DMS114 treated with DMSO at 0.1 percent for 48 hours (cell line): ENCODE data around the gene SIRPB1.
"Not testable (repeated sequence)": the region's sequence is repeated elsewhere in the genome, so short reads cannot be mapped to it uniquely, and the experiment has no call there.

Experiments used
- DNase-seq: peaks from one replicate; lab custom pipeline; 2025; ENCODE audit not compliant: unreplicated experiment; lab: John Stamatoyannopoulos, UW

SIRPB1 gene

DNA sequence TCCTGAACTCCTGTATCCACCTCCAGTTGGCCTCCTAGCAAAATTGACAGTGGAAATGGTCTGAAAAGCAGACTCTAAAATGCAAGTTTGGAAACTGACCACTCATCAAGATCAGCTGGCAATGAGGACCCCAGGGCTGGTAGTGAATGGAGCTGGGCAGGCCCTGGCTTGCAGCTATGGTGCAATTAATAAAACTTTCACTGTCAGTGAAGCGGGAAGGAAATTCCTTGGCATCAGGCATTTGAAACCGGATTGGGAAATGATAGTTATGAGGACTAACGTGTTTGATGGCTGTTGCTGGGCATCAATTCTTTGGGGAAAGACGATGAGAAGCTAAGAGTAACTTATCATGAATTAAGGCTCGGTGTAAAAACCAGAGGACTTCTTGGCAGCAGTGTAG is 19.1 kb downstream of the SIRPB1 start:
- DNase-seq = no peak

GRCh38 chr20:1595333-1595732 is 24.5 kb downstream of the SIRPB1 start:
- DNase-seq = no peak

DNA sequence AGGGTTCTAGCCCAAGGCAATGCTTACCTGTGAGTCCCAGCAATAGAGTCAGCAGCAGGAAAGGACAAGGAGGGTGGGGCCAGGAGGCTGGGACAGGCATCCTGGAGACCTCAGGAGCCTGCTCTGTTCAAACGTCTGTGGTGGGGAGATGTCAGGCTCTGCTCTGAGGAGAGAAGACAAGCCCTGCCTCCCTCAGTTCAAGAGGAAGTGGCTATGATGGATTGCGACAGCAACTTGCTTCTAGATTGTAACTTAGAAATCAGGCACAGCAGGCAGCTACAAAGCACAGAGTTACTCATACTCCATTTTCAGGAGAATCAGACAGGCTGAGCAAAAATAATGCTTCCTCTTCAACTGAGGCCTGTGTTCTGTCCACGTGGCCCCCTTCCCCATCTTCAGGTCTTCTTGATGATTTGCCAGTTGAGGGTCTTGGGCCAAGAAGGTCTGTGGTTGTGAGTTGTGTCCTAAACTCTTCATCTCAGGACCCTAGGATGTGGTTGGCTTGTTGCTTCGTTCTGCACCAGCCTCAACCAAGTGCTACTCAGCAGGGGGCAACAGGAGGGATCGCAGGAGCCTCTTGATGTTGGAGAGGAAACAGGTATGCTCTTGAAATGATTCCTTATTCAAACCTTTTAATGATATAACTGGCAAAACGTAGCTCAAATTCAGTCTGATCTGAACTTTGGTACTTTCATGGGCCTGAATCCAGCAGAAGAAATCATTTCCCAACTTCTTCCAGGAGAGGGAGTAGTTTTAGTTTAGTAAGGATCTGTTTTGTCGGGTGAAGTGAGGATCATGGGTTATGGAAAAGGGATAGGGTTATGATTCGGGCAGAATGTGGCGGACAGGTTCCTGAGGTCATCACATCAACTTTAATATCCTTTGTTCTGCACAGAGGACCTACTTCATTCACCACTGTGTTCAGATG is 31.0 kb downstream of the SIRPB1 start:
- DNase-seq = no peak

DNA sequence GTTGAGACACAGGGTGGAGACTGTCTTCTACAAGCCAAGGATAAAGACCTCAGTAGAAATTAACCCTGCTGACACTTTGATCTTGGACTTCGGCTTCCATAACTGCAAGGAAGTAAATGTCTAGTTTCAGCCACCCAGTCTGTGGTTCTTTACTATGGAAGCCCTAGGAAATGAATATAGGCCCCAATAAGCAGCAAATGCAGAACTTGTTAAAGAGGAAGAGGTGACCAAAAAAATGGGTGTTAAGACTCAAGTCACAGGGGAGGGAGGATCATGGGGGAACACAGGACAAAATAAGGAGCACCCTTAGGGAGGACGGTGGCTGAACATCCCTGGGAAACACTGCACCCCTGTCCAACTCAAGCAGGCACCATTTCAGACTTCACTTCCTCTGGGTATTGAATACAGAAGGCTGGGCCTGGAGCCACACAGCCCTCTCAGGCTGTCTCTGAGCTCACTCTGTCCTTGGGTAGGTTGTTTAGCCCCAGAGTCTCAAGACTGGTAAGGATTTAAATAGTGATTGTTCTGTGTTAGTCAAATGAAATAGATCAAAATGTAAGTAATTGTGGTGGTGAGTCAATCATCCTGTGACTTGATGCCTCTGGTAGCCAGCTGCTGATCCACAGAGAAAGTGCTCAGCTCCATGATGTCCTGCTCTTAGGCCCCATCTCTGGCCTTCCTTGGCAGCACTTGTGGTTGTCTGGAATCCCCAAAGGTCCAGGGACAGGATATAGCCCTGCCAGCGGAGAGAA is 31.9 kb downstream of the SIRPB1 start:
- no peak for DNase-seq

- DNase-seq = no peak
These were observed 40.3 kb downstream of the SIRPB1 start for GRCh38 chr20:1579488-1579887.

DNA sequence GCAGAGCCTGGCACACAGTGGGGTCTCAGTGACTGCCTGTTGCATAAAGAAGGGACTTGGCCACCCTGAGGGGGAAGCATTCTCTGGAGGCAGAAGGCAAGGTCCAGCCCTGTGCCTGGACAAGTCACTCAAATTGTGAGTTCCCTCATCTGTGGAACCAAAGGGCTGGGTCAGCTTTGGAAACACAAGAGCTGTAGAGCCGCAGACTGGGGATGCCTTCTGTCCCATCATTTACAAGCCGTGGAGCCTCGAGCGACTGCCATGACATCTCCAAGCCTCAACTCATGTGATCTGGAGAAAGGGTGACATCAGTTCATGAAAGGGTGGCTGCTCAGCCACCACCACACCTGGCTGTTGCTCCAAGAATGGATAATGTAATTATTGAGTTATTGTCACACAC is 41.9 kb downstream of the SIRPB1 start:
- no peak for DNase-seq

- not testable (repeated sequence) for DNase-seq
These were observed 42.5 kb downstream of the SIRPB1 start for GRCh38 chr20:1577313-1577712.

DNA sequence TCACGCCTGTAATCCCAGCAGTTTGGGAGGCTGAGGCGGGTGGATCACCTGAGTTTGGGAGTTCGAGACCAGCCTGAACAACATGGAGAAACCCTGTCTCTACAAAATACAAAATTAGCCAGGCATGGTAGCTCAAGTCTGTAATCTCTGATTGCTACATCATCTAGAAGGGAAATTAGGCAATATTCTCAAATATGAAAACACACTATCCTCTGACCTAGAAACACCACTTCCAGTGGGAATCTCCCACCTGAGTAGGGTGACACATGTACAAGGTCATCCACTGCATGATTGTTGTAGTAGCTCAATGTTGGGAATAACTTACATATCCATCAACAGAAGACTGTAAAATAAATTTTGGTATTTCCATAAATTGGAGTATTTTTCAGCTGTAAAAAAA is 43.2 kb downstream of the SIRPB1 start:
- DNase-seq = no peak

- DNase-seq = not testable (repeated sequence)
These were observed 43.8 kb downstream of the SIRPB1 start for GRCh38 chr20:1576003-1576402.

DNA sequence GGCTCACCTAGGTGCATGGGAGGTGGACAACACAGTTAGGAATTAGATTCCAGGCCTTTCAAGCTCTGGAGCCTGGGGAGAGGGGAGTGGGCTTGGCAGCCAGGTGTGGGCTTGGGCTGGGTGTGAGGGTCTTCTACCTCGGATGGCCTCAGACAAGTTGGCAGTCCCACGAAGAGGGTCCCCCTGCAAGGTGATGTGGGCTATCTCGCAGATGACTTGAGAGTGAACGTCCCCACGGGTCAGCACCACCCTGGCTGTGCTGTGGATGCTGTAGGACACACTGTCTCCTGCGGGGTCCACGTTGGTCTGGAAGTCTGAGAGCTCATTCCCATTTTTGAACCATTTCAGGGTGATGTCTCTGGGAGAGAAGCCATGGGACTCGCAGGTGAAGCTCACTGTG is 48.2 kb downstream of the SIRPB1 start:
- DNase-seq = not testable (repeated sequence)
